ENCODE measurements around the gene ZNF3. TPM values are rescaled to one million over a fixed set of nuclear protein-coding genes. Genes with fewer than 3 reads are reported as not detected.

The ZNF3 gene
- total RNA-seq, 4 donors from 2014 or later, result 13.2 to 30.3 (median 24.4) TPM

- Histone ChIP-seq H3K27ac (no peak overlapping the region), H3K4me1 (peaks cover 3% of the 10 kb centered on the region), H3K36me3 (peaks cover 48% of the 10 kb centered on the region), H3K27me3 (no peaks in the 10 kb centered on the region), H3K4me3 (no peak overlapping the region), H3K9me3 (no peaks in the 10 kb centered on the region)
- no peak for TF ChIP-seq EP300 (IDR thresholded peaks at IDR 0.05)
- TF ChIP-seq POLR2A (IDR thresholded peaks at IDR 0.05), result no peak
- no peak for TF ChIP-seq CTCF (IDR thresholded peaks at IDR 0.05)
- TF ChIP-seq POLR2AphosphoS5 (IDR thresholded peaks at IDR 0.05), result no peak
- DNase-seq (ENCODE audit: low spot score in 2 of 2), result no peak
- 94% methylated on average over 10 of the region's 10 CpGs for WGBS
These were observed 24.5 kb downstream of the ZNF3 start for GRCh38 chr7:100057006-100057405.

- peak in 1 of 2 donors; percentile 24 for TF ChIP-seq CTCF (IDR thresholded peaks at IDR 0.05)
- no peak for TF ChIP-seq EP300 (IDR thresholded peaks at IDR 0.05)
- no peak overlapping the region for H3K27ac ChIP-seq
These were observed 28.3 kb downstream of the ZNF3 start for GRCh38 chr7:100053215-100053614.

GRCh38 chr7:100051611-100052010 lies 29.9 kb downstream of the ZNF3 start:
- TF ChIP-seq POLR2AphosphoS5 (IDR thresholded peaks at IDR 0.05) (no peak), EP300 (IDR thresholded peaks at IDR 0.05) (no peak), POLR2A (IDR thresholded peaks at IDR 0.05) (no peak), CTCF (IDR thresholded peaks at IDR 0.05) (no peak)
- WGBS, result 90% methylated on average over 3 of the region's 3 CpGs
- H3K27me3 ChIP-seq, result no peaks in the 10 kb centered on the region
- H3K36me3 ChIP-seq, result no peaks in the 10 kb centered on the region
- H3K4me3 ChIP-seq, result no peak overlapping the region
- DNase-seq (ENCODE audit: low spot score in 2 of 2), result no peak
- no peak overlapping the region for H3K27ac ChIP-seq
- no peaks in the 10 kb centered on the region for H3K9me3 ChIP-seq
- peaks cover 19% of the 10 kb centered on the region for H3K4me1 ChIP-seq

More at GRCh38 chr7:100053215-100053614, 28.3 kb downstream of the ZNF3 start:
- H3K4me3 ChIP-seq, result no peak overlapping the region
- H3K36me3 ChIP-seq, result peaks cover 16% of the 10 kb centered on the region
- H3K9me3 ChIP-seq, result no peaks in the 10 kb centered on the region
- WGBS, result 31% methylated on average over 3 of the region's 3 CpGs
- peaks cover 19% of the 10 kb centered on the region for H3K4me1 ChIP-seq
- no peaks in the 10 kb centered on the region for H3K27me3 ChIP-seq
- no peak for DNase-seq (ENCODE audit: low spot score in 2 of 2)

GRCh38 chr7:100049441-100050291 lies 31.9 kb downstream of the ZNF3 start, which contains the start of gene ZSCAN21:
ZSCAN21 (plus strand) TSS chr7:100049774; CDS start chr7:100057007, 7,233 bp downstream.
- WGBS, result 0% methylated on average over 24 of the region's 47 CpGs
- Histone ChIP-seq H3K36me3 (no peaks in the 10 kb centered on the region), H3K4me1 (peaks cover 23% of the 10 kb centered on the region), H3K27ac (peak within 1 kb of the TSS; percentile 97), H3K27me3 (no peaks in the 10 kb centered on the region), H3K9me3 (no peaks in the 10 kb centered on the region), H3K4me3 (peak within 1 kb of the TSS; percentile 86)
- no peak for TF ChIP-seq EP300 (IDR thresholded peaks at IDR 0.05)
- TF ChIP-seq POLR2AphosphoS5 (IDR thresholded peaks at IDR 0.05), result peak; percentile 63 to 84 (median 78)
- no peak for TF ChIP-seq CTCF (IDR thresholded peaks at IDR 0.05)
- TF ChIP-seq POLR2A (IDR thresholded peaks at IDR 0.05), result peak in 1 of 2 donors; percentile 52
- DNase-seq (ENCODE audit: low spot score in 2 of 2), result peak; percentile 89 to 90

GRCh38 chr7:100048680-100049079 lies 32.8 kb downstream of the ZNF3 start:
- Histone ChIP-seq H3K36me3 (no peaks in the 10 kb centered on the region), H3K27me3 (no peaks in the 10 kb centered on the region), H3K27ac (no peak overlapping the region), H3K9me3 (no peaks in the 10 kb centered on the region), H3K4me1 (peaks cover 23% of the 10 kb centered on the region), H3K4me3 (no peak overlapping the region)
- DNase-seq (ENCODE audit: low spot score in 2 of 2), result no peak
- WGBS, result 73% methylated on average over 4 of the region's 4 CpGs
- TF ChIP-seq POLR2A (IDR thresholded peaks at IDR 0.05) (no peak), CTCF (IDR thresholded peaks at IDR 0.05) (no peak), EP300 (IDR thresholded peaks at IDR 0.05) (no peak), POLR2AphosphoS5 (IDR thresholded peaks at IDR 0.05) (no peak)
